Choroid plexus epithelial cell (primary cell): ENCODE results near the gene SMIM15.

Experiments used
- DNase-seq: peaks from one replicate; pipeline ENCODE4 v3.0.0-alpha.2; 2010; ENCODE audit warnings: low read depth
- H3K4me3 ChIP-seq: 2 replicates; pipeline ENCODE4 v1.5.1; 2011; ENCODE audit warnings: low read depth, mild to moderate bottlenecking, control low read depth, low read length, moderate library complexity
- TF ChIP-seq, protein P1 (sequence below): conservative IDR thresholded peaks from 2 replicates; pipeline ENCODE4 v1.5.1; 2011; ENCODE audit warnings: low read depth, mild to moderate bottlenecking, control low read depth, inconsistent platforms, low read length, moderate library complexity

SMIM15 gene

DNA sequence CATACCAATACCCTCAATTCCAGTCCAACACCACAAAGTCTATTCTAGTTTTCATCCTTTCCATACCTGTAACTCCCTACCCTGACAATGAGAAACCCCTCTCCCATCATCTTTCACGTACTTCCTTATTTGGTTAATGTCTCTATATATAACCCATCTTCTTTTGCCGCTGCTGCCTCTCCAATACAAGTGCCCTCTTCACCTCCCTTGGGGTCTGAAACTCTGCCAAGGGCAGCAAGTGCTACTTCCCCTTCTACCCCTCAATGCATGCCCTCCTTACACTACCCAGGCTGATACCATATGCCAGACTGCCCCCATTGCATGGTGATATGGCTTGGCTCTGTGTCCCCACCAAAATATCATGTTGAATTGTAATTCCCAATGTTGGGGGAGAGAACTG lies 24.4 kb upstream of the SMIM15 start:
- TF ChIP-seq, protein P1, sequence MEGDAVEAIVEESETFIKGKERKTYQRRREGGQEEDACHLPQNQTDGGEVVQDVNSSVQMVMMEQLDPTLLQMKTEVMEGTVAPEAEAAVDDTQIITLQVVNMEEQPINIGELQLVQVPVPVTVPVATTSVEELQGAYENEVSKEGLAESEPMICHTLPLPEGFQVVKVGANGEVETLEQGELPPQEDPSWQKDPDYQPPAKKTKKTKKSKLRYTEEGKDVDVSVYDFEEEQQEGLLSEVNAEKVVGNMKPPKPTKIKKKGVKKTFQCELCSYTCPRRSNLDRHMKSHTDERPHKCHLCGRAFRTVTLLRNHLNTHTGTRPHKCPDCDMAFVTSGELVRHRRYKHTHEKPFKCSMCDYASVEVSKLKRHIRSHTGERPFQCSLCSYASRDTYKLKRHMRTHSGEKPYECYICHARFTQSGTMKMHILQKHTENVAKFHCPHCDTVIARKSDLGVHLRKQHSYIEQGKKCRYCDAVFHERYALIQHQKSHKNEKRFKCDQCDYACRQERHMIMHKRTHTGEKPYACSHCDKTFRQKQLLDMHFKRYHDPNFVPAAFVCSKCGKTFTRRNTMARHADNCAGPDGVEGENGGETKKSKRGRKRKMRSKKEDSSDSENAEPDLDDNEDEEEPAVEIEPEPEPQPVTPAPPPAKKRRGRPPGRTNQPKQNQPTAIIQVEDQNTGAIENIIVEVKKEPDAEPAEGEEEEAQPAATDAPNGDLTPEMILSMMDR = no peak
- no peak overlapping the region for H3K4me3 ChIP-seq
- no peak for DNase-seq

DNA sequence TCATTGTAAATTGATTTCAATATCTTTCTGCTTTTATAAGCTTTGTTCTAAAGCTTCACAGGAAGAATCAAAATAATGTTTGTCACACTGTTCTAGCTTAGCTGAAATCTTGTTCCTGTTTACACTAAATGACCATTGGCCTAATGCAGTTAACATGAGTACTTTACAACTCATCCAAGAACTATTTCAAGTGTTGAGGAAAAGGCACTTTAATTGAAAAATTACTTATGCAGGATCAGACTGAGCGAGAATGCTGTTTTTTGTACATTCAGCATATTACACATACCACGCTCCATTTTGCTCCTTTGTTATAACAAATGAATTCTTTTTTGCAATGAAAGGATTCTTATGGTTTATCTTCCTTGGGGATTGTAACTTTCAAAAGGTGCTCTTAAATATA lies 22.4 kb upstream of the SMIM15 start:
- no peak overlapping the region for H3K4me3 ChIP-seq
- TF ChIP-seq, protein P1 = no peak
- DNase-seq = peak; percentile 48

DNA sequence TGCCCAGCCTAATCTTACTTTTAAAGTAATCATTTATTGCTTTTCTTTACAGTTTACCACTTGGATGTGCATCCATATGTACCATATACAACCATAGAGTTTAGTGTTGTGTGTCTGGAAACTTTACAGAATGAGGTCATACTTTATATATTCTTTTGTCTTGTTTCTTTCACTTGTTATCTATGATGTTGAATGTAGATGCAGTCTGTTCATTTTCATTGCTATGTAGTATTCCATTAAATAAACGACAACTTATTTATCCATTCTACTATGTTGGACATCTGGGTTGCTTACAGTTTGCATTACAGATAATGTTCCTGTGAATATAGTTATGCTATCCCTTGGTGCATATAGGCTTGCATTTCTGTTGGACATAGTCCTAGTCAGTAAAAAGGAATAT lies 21.3 kb upstream of the SMIM15 start:
- H3K4me3 ChIP-seq = no peak overlapping the region
- TF ChIP-seq, protein P1 = no peak
- DNase-seq = no peak

DNA sequence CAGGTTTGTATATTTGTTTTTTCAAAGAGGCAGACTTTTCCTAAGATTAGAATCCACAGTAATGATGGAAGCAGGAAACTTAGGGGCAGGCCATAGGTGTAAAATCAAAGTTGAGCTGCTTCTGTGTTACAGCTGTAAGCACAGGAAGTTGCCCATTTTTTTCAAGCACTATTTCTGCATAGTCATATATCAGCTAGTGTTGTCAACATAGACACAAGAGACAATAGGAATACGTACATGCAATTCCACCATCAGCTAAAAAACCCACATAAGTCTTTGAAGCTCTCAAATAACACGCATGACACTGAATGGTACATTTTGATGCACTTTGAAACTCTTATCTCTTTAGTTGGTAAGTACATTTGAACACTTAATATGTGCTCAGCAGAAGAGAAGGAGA lies 20.2 kb upstream of the SMIM15 start:
- TF ChIP-seq, protein P1 = no peak
- peak; percentile 20 for DNase-seq
- no peak overlapping the region for H3K4me3 ChIP-seq

DNA sequence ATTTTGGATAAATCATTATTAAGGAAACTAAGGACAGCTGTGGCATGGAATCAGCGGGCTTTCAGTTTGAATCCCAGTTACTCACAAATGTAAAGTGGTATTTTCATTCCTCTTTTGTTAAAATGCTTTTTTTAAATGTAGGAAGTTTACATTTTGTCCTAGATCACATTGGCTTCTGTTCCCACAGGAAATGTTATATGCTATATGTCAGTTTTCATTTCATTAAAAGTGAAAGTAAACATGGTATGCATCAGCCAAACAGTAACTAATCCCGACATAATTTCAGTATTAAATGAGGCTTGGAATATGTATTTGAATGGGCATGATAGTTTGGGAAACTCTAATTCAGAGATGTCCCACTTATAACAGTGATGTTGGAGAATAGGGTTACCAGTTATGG lies 18.6 kb upstream of the SMIM15 start:
- DNase-seq = no peak
- TF ChIP-seq, protein P1 = no peak
- peak overlapping the region; percentile 36 for H3K4me3 ChIP-seq

DNA sequence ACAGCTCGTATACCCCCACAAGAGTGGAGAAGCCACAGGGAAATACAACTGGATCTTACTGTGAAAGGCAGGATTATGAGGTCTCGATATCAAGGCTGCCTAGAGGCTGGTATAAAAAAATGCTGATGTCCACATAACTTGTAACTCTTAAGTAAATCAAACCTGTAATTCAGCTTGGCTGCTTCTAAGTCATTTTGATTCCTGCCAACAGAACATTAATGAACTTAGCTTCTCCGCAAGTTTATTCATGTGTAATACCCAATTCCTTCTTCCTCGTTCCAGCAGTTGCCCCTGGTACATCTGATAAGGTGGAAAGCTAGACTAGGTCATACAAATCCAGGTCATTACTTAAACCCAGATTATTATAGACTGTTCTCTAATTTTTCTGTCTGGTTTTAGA lies 16.4 kb upstream of the SMIM15 start:
- no peak overlapping the region for H3K4me3 ChIP-seq
- TF ChIP-seq, protein P1 = no peak
- DNase-seq = no peak

DNA sequence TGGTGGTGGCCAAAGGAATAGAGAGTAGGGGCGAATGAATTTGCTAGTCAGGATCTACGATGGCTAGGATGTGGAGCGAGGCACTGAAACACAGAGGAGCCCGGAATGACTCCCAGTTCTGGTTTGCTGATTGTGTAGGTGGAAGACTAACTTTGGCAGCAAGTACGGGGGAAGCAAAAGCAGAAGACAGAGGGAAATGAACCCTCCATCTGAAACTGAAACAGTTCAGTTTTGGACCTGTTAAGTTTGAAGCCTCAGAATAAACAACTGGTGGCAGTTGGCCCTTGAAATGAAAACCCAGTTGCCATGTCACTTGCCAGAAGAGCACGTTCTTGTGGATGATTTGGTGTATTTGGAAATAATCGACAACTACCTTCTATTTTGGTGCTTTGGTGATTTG lies 15.4 kb upstream of the SMIM15 start:
- no peak for DNase-seq
- no peak overlapping the region for H3K4me3 ChIP-seq
- TF ChIP-seq, protein P1 = no peak
